Measurements from ENCODE around the gene HHIPL1.

HHIPL1 gene

DNA sequence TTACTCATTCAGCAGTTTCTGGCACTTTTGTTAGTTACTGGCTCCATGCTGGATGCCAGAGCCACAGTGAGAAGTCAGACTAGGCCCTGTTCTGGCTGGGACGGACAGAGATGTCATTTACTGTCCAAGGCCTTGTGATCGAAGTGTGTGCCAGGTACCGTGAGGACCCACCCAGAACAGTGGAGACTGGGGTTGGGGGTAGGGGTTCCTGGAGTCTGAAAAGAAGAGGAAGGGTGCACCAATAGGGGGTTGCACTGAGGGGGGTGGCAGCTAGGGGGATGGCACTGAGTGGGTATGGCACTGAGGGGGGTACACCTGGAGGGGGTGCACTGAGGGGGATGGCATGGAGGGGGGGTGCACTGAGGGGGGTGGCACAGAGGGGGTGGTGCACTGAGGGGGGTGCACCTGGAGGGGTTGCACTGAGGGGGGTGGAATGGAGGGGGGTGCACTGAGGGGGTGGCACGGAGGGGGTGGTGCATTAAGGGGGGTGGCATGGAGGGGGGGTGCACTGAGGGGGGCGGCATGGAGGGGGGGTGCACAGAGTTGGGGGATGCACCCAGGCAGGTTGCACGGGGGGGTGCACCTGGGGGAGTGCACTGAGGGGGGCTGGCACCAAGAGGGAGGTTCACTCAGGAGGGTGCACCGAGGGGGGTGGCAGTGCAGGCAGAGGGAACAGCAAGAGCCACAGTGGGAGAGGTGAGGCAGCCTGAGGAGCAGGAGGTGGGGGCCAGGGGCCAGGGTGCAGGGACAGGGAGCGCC is 28.6 kb downstream of the HHIPL1 start:
- H3F3A ChIP-seq (ENCODE audit: insufficient read depth), result no peaks in the 10 kb centered on the region
- TF ChIP-seq EZH2phosphoT487 (conservative IDR thresholded peaks at IDR 0.05; ENCODE audit: low read length), result no peak
- TF ChIP-seq CTCF (IDR thresholded peaks at IDR 0.05; ENCODE audit: insufficient read depth, low read length, poor library complexity, severe bottlenecking), result no peak
- peaks cover 5% of the 10 kb centered on the region; the same call in 1 of the 2 replicates for H3K9me3 ChIP-seq (ENCODE audit: insufficient read depth, low read length)
- H3K36me3 ChIP-seq (ENCODE audit: low read length), result no peaks in the 10 kb centered on the region
- no peak overlapping the region for H3K4me3 ChIP-seq (ENCODE audit: insufficient read depth, low read length, poor library complexity, severe bottlenecking)
- H4K20me1 ChIP-seq (ENCODE audit: low read depth, low read length), result no peaks in the 10 kb centered on the region
- no peaks in the 10 kb centered on the region for H3K9me2 ChIP-seq (replicated peaks; ENCODE audit: insufficient read depth, low read length)
- H3K27me3 ChIP-seq (ENCODE audit: low read length), result no peaks in the 10 kb centered on the region
- H2AFZ ChIP-seq (ENCODE audit: low read depth, low read length, severe bottlenecking), result no peak overlapping the region
- no peak overlapping the region for H3K27ac ChIP-seq (ENCODE audit: low read depth, low read length)
- no peak overlapping the region for H3K4me2 ChIP-seq (ENCODE audit: low read depth, low read length, poor library complexity, severe bottlenecking)
- no peak overlapping the region for H3K9ac ChIP-seq (ENCODE audit: low read length)
- no peaks in the 10 kb centered on the region for H3K79me2 ChIP-seq (ENCODE audit: insufficient read depth, low read length)

- Histone ChIP-seq H3K9ac (ENCODE audit: low read length) (no peak overlapping the region), H3K4me2 (ENCODE audit: low read depth, low read length, poor library complexity, severe bottlenecking) (no peak overlapping the region), H4K20me1 (ENCODE audit: low read depth, low read length) (no peaks in the 10 kb centered on the region), H3K4me3 (ENCODE audit: insufficient read depth, low read length, poor library complexity, severe bottlenecking) (no peak overlapping the region), H3K9me3 (ENCODE audit: insufficient read depth, low read length) (peaks cover 6% of the 10 kb centered on the region; the same call in 1 of the 2 replicates), H3K27me3 (ENCODE audit: low read length) (no peaks in the 10 kb centered on the region), H3K27ac (ENCODE audit: low read depth, low read length) (no peak overlapping the region), H3F3A (ENCODE audit: insufficient read depth) (no peaks in the 10 kb centered on the region), H2AFZ (ENCODE audit: low read depth, low read length, severe bottlenecking) (no peak overlapping the region), H3K79me2 (ENCODE audit: insufficient read depth, low read length) (no peaks in the 10 kb centered on the region), H3K36me3 (ENCODE audit: low read length) (no peaks in the 10 kb centered on the region), H3K9me2 (replicated peaks; ENCODE audit: insufficient read depth, low read length) (no peaks in the 10 kb centered on the region)
- TF ChIP-seq EZH2phosphoT487 (conservative IDR thresholded peaks at IDR 0.05; ENCODE audit: low read length) (no peak), CTCF (IDR thresholded peaks at IDR 0.05; ENCODE audit: insufficient read depth, low read length, poor library complexity, severe bottlenecking) (no peak)
Observed at GRCh38 chr14:99674064-99674650, 29.2 kb downstream of the HHIPL1 start.

DNA sequence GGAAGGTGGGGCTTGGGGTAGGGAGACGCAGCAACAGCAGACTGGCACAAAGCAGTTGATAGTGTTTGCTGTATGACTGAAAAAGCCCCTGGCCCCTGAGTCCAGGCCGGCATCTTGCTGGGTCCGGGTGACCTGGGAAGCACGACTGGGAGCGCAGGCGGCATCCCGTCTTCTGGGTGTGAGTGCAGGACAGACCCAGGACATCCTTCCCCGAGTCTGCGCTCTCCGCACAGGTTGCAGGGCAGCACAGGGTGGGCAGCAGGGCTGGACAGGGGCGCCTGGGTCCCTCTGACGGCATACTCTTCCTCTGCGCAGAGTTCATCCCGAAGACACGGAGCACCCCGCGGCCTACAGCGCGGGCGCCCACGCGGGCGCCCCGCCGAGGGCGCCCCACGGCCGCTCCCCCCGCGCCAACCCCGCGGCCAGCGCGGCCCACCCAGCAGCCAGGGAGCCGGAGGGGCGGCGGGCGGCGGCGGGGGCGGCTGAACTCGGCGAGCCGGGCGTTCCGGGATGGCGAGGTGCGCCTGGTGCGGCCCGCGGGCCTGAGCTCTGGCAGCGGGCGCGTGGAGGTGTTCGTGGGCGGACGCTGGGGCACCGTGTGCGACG is 29.9 kb downstream of the HHIPL1 start:
- Histone ChIP-seq H3K79me2 (ENCODE audit: insufficient read depth, low read length) (no peaks in the 10 kb centered on the region), H3K9me2 (replicated peaks; ENCODE audit: insufficient read depth, low read length) (no peaks in the 10 kb centered on the region), H3K36me3 (ENCODE audit: low read length) (no peaks in the 10 kb centered on the region), H3F3A (ENCODE audit: insufficient read depth) (no peaks in the 10 kb centered on the region), H4K20me1 (ENCODE audit: low read depth, low read length) (no peaks in the 10 kb centered on the region), H3K4me3 (ENCODE audit: insufficient read depth, low read length, poor library complexity, severe bottlenecking) (no peak overlapping the region), H3K9ac (ENCODE audit: low read length) (no peak overlapping the region), H3K9me3 (ENCODE audit: insufficient read depth, low read length) (peaks cover 6% of the 10 kb centered on the region; the same call in 1 of the 2 replicates), H3K27me3 (ENCODE audit: low read length) (no peaks in the 10 kb centered on the region), H3K27ac (ENCODE audit: low read depth, low read length) (no peak overlapping the region), H2AFZ (ENCODE audit: low read depth, low read length, severe bottlenecking) (no peak overlapping the region), H3K4me2 (ENCODE audit: low read depth, low read length, poor library complexity, severe bottlenecking) (no peak overlapping the region)
- TF ChIP-seq CTCF (IDR thresholded peaks at IDR 0.05; ENCODE audit: insufficient read depth, low read length, poor library complexity, severe bottlenecking) (no peak), EZH2phosphoT487 (conservative IDR thresholded peaks at IDR 0.05; ENCODE audit: low read length) (no peak)
